ENCODE results near the gene JUN. TPM values are rescaled to one million over a fixed set of nuclear protein-coding genes. Genes with fewer than 3 reads are reported as not detected.

The JUN gene
- total RNA-seq, 1 experiment from 2014 or later = 71.5 TPM

DNA sequence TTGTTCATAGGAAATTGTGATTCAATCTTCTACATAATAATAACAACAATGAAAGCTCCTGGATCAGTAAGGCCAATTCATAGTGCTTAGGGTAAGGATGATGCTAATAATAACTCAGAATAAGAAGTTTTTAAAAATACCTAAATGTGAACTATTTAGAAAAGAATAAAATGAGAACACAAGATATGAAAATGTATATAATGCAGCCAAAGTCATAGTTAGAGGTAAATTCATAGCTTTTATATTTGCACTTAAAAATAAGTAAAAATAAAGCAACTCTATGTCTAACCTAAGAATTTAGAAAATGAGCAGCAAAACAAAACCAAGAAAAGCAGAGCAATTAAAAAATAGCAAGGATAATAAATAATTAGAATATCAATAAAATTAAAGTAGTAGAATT is 43.5 kb upstream of the JUN start:
- CTCF ChIA-PET = interaction anchor here (0.8 to 1.0 kb wide), 2 partner anchors 22 to 138 kb away, joined by 3 read pairs; no protein-coding TSS in a partner anchor
- no peaks in the 10 kb centered on the region for H3K36me3 Mint-ChIP-seq (ENCODE audit: insufficient read depth, unreplicated experiment)
- intact Hi-C loops (cut with micrococcal nuclease) = no loop called here
- BruUV-seq (replicated peaks) = no TSS peak
- H3K27ac Mint-ChIP-seq (ENCODE audit: low read depth, unreplicated experiment) = no peak overlapping the region
- TF ChIP-seq, protein P1, sequence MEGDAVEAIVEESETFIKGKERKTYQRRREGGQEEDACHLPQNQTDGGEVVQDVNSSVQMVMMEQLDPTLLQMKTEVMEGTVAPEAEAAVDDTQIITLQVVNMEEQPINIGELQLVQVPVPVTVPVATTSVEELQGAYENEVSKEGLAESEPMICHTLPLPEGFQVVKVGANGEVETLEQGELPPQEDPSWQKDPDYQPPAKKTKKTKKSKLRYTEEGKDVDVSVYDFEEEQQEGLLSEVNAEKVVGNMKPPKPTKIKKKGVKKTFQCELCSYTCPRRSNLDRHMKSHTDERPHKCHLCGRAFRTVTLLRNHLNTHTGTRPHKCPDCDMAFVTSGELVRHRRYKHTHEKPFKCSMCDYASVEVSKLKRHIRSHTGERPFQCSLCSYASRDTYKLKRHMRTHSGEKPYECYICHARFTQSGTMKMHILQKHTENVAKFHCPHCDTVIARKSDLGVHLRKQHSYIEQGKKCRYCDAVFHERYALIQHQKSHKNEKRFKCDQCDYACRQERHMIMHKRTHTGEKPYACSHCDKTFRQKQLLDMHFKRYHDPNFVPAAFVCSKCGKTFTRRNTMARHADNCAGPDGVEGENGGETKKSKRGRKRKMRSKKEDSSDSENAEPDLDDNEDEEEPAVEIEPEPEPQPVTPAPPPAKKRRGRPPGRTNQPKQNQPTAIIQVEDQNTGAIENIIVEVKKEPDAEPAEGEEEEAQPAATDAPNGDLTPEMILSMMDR (IDR thresholded peaks at IDR 0.05; ENCODE audit: unreplicated experiment) = no peak
- H3K4me1 Mint-ChIP-seq (ENCODE audit: insufficient read depth, unreplicated experiment) = peaks cover 22% of the 10 kb centered on the region
- H3K4me3 Mint-ChIP-seq (ENCODE audit: unreplicated experiment) = no peak overlapping the region
- no peak for DNase-seq (ENCODE audit: unreplicated experiment)
- POLR2A ChIA-PET = interaction anchor here (0.6 to 1.2 kb wide), 3 partner anchors 9 to 950 kb away, joined by 3 to 4 read pairs (median 4); no protein-coding TSS in a partner anchor
- no peaks in the 10 kb centered on the region for H3K27me3 Mint-ChIP-seq (ENCODE audit: insufficient read depth, unreplicated experiment)
- peaks cover 8% of the 10 kb centered on the region for H3K9me3 Mint-ChIP-seq (ENCODE audit: unreplicated experiment)

DNA sequence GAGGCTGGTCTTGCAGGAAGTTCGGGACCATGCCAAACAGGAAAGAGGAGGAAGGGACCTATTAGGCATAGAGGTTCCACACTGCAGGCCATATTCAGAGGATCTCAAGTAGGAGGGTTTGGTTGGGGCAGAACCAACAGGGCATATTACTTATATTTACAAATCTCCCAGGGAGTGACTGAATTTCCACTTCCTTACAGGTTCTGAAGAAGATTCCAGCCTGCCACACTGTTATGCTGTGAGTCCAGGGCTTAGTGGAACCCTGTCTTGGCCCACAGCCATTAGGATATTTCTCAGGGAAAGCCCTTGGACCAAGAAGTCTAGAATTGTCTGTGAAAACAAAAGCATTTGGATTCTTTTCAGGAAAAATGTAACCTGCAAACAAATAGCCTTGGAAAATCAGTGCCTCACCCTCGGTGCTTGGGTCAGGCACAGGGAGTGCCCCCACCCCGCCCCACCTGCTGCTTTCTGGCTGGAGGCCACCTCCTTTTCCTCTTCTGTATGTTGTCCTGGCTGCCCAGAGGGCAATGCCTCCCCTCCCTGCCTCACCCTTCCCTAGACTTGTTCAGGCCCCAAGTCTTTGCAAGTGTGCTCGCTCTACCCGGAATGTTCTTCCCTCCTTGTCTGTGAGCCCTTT is 41.0 kb upstream of the JUN start:
- peak; percentile 86 for DNase-seq (ENCODE audit: unreplicated experiment)
- BruUV-seq (replicated peaks) = no TSS peak
- H3K4me3 Mint-ChIP-seq (ENCODE audit: unreplicated experiment) = no peak overlapping the region
- no peaks in the 10 kb centered on the region for H3K27me3 Mint-ChIP-seq (ENCODE audit: insufficient read depth, unreplicated experiment)
- CTCF ChIA-PET = interaction anchor here (0.6 to 1.0 kb wide), 2 partner anchors 15 to 39 kb away, joined by 3 read pairs; no protein-coding TSS in a partner anchor
- H3K36me3 Mint-ChIP-seq (ENCODE audit: insufficient read depth, unreplicated experiment) = no peaks in the 10 kb centered on the region
- peaks cover 28% of the 10 kb centered on the region for H3K4me1 Mint-ChIP-seq (ENCODE audit: insufficient read depth, unreplicated experiment)
- POLR2A ChIA-PET = interaction anchor here (0.7 to 2.4 kb wide), 4 partner anchors 18 to 108 kb away, joined by 3 to 8 read pairs (median 4); partner anchors contain the start of gene JUN
- intact Hi-C loops (cut with micrococcal nuclease) = no loop called here
- peak overlapping the region; percentile 70 for H3K27ac Mint-ChIP-seq (ENCODE audit: low read depth, unreplicated experiment)
- peaks cover 8% of the 10 kb centered on the region for H3K9me3 Mint-ChIP-seq (ENCODE audit: unreplicated experiment)
- TF ChIP-seq, protein P1 (IDR thresholded peaks at IDR 0.05; ENCODE audit: unreplicated experiment) = no peak

DNA sequence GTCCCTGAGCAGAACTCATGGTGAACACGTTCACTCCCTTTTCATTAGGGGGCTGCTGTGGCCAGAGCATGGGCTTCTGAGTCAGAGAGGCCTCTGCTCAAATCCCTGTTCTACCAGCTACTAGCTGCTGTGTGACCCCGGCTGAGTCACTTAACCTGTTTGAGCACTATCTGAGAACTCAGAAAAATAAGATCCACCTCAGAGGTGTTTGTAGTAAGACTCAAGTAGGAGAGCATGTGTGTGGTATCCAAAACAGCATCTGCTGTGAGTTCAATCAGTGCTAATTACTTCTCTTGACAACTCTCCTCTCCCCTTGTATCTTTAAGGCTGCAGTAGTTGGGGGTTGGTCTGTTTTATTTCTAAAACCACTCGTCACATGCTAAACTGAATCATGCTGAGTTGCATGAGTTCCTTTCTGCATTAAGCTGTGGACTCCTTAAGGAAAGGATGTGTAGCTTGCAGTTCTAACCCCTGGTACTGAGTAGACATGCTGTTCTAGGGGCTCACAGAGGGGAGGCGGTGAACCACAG is 39.7 kb upstream of the JUN start:
- peaks cover 34% of the 10 kb centered on the region for H3K4me1 Mint-ChIP-seq (ENCODE audit: insufficient read depth, unreplicated experiment)
- ChIA-PET CTCF (no interaction called here), POLR2A (interaction anchor here (0.6 to 0.9 kb wide), 3 partner anchors 105 to 251 kb away, joined by 3 read pairs; no protein-coding TSS in a partner anchor)
- H3K36me3 Mint-ChIP-seq (ENCODE audit: insufficient read depth, unreplicated experiment) = no peaks in the 10 kb centered on the region
- DNase-seq (ENCODE audit: unreplicated experiment) = peak; percentile 50
- TF ChIP-seq, protein P1 (IDR thresholded peaks at IDR 0.05; ENCODE audit: unreplicated experiment) = no peak
- no peak overlapping the region for H3K27ac Mint-ChIP-seq (ENCODE audit: low read depth, unreplicated experiment)
- no peaks in the 10 kb centered on the region for H3K27me3 Mint-ChIP-seq (ENCODE audit: insufficient read depth, unreplicated experiment)
- peaks cover 4% of the 10 kb centered on the region for H3K9me3 Mint-ChIP-seq (ENCODE audit: unreplicated experiment)
- BruUV-seq (replicated peaks) = no TSS peak
- no peak overlapping the region for H3K4me3 Mint-ChIP-seq (ENCODE audit: unreplicated experiment)
- intact Hi-C loops (cut with micrococcal nuclease) = no loop called here

DNA sequence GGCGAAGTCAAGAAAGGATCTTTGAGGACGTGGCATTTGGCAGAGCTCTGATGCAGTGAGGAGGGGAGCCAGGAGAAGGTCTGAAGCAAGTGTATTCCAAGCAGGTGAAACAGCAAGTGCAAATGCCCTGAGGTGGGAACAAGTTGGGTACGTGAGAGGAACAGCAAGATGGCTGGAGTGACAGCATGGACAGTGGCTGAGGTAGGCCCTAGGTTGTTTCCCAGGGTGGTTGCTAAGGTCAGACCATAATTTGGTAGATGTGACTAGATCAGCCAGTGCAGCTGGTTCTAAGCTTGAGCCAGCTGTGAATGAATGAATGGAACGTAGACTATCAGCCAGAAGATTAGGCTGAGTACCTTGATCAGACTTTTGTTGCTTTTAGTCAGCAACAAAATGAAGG is 37.5 kb upstream of the JUN start:
- CTCF ChIA-PET = interaction anchor here (0.6 to 1.1 kb wide), 2 partner anchors 36 to 228 kb away, joined by 3 to 7 read pairs; no protein-coding TSS in a partner anchor
- Mint-ChIP-seq H3K27ac (ENCODE audit: low read depth, unreplicated experiment) (no peak overlapping the region), H3K4me1 (ENCODE audit: insufficient read depth, unreplicated experiment) (peaks cover 43% of the 10 kb centered on the region), H3K4me3 (ENCODE audit: unreplicated experiment) (no peak overlapping the region), H3K9me3 (ENCODE audit: unreplicated experiment) (no peaks in the 10 kb centered on the region), H3K36me3 (ENCODE audit: insufficient read depth, unreplicated experiment) (peaks cover 7% of the 10 kb centered on the region), H3K27me3 (ENCODE audit: insufficient read depth, unreplicated experiment) (no peaks in the 10 kb centered on the region)
- intact Hi-C loops (cut with micrococcal nuclease) = no loop called here
- BruUV-seq (replicated peaks) = no TSS peak
- POLR2A ChIA-PET = interaction anchor here (0.7 to 1.3 kb wide), 2 partner anchors 41 to 849 kb away, joined by 3 to 4 read pairs; no protein-coding TSS in a partner anchor
- no peak for DNase-seq (ENCODE audit: unreplicated experiment)
- TF ChIP-seq, protein P1 (IDR thresholded peaks at IDR 0.05; ENCODE audit: unreplicated experiment) = no peak
